GM12892 (cell line): ENCODE measurements around the gene ZC3H8.

Experiments
- POLR2A ChIP-seq: IDR thresholded peaks from 2 replicates; pipeline ENCODE4 v1.6.1; 2011; ENCODE audit warnings: low read depth, low read length, control low read depth
- POLR2AphosphoS5 ChIP-seq: IDR thresholded peaks from 2 replicates; pipeline ENCODE4 v1.6.1; 2011; ENCODE audit warnings: low read depth, low read length, control low read depth
- TAF1 ChIP-seq: IDR thresholded peaks from 2 replicates; pipeline ENCODE4 v1.6.1; 2011; ENCODE audit warnings: low read depth, mild to moderate bottlenecking, control low read depth, low read length, borderline replicate concordance

DNA sequence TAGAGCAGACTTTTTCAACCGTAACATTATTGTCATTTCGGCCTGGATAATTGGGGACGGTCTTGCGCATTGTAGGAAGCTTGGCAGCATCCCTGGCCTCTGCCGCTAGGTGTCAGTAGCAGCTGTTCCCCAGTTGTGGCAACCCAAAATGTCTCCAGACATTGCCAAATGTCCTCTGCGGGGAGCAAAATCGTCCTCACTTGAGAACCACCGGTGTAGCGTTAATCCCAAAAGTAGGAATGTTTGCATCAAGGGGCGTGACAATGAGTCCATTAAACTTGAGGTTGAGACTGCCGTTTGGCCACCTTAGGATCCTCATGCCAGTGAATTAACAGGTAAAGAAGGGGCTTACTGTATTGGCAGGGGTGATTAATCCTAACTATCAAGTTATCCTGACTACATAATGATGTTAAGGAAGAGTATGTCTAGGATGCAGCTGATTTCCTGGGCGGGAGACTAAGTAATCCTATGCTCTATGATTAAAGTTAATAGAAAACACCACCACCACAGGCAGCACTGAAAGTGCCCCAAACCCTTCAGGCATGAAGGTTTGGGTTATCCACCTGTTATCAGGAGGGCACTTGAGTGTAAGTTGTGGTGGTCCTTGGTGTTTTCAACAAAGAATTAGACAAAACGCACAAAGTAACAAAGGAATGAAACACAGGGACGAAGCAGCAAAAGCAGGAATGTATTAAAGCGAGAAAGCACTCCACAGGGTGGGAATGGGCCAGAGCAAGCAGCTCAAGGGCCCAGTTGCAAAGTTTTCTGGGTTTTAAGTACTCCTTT is 4.9 kb upstream of the ZC3H8 start:
- TF ChIP-seq POLR2A = no peak
- TF ChIP-seq TAF1 = no peak
- TF ChIP-seq POLR2AphosphoS5 = no peak
